Measurements from ENCODE around the gene RIIAD1. TPM values are rescaled to one million over a fixed set of nuclear protein-coding genes. Genes with fewer than 3 reads are reported as not detected.

Gene RIIAD1
- total RNA-seq, 4 donors from 2014 or later = 1.7 TPM; not detected in 3

DNA sequence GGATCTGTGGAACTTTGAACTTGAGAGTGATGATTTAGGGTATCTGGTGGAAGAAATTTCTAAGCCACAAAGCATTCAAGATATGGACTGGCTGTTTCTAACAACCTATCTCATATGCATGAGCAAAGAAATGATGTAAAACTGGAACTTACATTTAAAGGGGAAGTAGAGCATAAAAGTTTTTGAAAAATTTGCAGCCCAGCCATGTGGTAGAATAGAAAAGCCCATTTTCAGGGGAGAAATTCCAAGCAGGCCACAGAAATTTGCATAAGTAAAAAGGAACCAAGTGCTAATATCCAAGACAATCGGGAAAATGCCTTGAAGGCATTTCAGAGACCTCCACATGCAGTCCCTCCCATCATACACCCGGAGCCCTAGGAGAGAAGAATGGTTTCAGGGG lies 15.7 kb downstream of the RIIAD1 start:
- 82% methylated on average over 2 of the region's 2 CpGs for WGBS
- Histone ChIP-seq H3K27ac (replicated peaks in 1 of 4) (no peak overlapping the region), H3K27me3 (no peaks in the 10 kb centered on the region), H3K4me3 (no peak overlapping the region), H3K9me3 (no peaks in the 10 kb centered on the region), H3K36me3 (no peaks in the 10 kb centered on the region), H3K4me1 (peaks cover 0 to 8% (median 4%) of the 10 kb centered on the region in 4 donors)
- TF ChIP-seq, protein P1, sequence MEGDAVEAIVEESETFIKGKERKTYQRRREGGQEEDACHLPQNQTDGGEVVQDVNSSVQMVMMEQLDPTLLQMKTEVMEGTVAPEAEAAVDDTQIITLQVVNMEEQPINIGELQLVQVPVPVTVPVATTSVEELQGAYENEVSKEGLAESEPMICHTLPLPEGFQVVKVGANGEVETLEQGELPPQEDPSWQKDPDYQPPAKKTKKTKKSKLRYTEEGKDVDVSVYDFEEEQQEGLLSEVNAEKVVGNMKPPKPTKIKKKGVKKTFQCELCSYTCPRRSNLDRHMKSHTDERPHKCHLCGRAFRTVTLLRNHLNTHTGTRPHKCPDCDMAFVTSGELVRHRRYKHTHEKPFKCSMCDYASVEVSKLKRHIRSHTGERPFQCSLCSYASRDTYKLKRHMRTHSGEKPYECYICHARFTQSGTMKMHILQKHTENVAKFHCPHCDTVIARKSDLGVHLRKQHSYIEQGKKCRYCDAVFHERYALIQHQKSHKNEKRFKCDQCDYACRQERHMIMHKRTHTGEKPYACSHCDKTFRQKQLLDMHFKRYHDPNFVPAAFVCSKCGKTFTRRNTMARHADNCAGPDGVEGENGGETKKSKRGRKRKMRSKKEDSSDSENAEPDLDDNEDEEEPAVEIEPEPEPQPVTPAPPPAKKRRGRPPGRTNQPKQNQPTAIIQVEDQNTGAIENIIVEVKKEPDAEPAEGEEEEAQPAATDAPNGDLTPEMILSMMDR (IDR thresholded peaks at IDR 0.05) = no peak
- TF ChIP-seq POLR2AphosphoS5 (IDR thresholded peaks at IDR 0.05) (no peak), EP300 (IDR thresholded peaks at IDR 0.05) (no peak), POLR2A (IDR thresholded peaks at IDR 0.05; ENCODE audit: low read depth) (no peak)
- DNase-seq (ENCODE audit: extremely low spot score) = no peak
- intact Hi-C loops (cut with DNase I) = loop anchor here (5.0 kb wide), 1 partner anchor 295 kb away; no protein-coding TSS in a partner anchor

DNA sequence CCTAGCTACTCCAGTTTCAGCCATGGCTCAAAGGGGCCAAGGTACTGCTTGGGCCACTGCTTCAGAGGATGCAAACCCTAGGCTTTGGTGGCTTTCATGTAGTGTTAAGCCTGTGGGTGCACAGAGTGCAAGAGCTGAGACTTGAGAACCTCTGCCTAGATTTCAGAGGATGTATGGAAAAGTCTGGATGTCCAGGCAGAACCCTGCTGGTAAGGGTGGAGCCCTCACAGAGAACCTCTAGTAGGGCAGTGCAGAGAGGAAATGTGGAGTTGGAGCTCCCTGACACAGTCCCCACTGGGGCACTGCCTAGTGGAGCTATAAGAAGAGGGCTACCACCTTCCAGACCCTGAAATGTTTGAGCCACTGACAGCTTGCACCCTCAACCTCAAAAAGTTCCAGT lies 16.2 kb downstream of the RIIAD1 start:
- Histone ChIP-seq H3K27me3 (no peaks in the 10 kb centered on the region), H3K27ac (replicated peaks in 1 of 4) (no peak overlapping the region), H3K4me3 (no peak overlapping the region), H3K36me3 (no peaks in the 10 kb centered on the region), H3K4me1 (peaks cover 0 to 8% (median 4%) of the 10 kb centered on the region in 4 donors), H3K9me3 (no peaks in the 10 kb centered on the region)
- TF ChIP-seq POLR2A (IDR thresholded peaks at IDR 0.05; ENCODE audit: low read depth) (no peak), POLR2AphosphoS5 (IDR thresholded peaks at IDR 0.05) (no peak), EP300 (IDR thresholded peaks at IDR 0.05) (no peak)
- TF ChIP-seq, protein P1 (IDR thresholded peaks at IDR 0.05) = no peak
- intact Hi-C loops (cut with DNase I) = loop anchor here (5.0 kb wide), 1 partner anchor 295 kb away; no protein-coding TSS in a partner anchor
- no peak for DNase-seq (ENCODE audit: extremely low spot score)

DNA sequence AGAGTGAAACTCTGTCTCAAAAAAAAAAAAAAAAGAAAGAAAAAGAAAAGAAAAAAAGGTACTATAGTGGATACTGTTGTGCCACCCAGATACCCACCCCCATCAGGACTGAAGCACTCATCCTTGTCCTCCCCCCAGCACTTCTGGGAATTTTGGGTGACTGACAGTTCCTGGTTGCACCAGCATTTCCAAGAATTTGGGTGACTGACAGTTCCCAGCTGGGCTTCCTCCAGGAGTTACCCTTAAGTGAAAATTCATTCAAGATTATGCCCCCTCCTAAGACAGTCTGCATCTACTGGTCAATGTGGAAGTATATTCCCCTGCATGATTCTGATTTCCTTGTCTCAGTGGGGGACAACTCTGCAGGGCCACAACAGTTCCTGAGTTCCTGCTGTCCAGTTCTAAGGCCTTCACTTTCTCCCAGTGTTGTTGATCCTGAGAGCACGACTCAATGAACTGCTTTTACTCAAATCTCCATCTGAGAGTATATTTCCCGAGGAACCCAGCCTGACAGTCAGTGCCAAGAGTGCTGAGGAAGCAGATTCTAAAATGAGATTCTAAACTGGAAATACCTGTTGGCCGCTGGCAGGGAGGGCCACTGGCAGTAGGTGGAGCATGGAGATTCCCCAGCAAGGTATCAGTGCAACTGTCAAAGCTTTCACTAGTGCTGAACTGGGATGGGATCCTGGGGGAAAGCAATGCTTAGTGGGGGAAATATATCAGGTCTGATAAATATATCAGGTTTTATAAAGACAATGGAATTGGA lies 18.5 kb downstream of the RIIAD1 start:
- H3K4me3 ChIP-seq = no peak overlapping the region
- no peaks in the 10 kb centered on the region for H3K36me3 ChIP-seq
- peaks cover 0 to 7% (median 3%) of the 10 kb centered on the region in 4 donors for H3K4me1 ChIP-seq
- DNase-seq (ENCODE audit: extremely low spot score) = no peak
- WGBS = 64% methylated on average over 3 of the region's 3 CpGs
- H3K9me3 ChIP-seq = no peaks in the 10 kb centered on the region
- H3K27ac ChIP-seq (replicated peaks in 1 of 4) = no peak overlapping the region
- intact Hi-C loops (cut with DNase I) = loop anchor here (5.0 kb wide), 1 partner anchor 297 kb away; no protein-coding TSS in a partner anchor
- TF ChIP-seq, protein P1 (IDR thresholded peaks at IDR 0.05) = no peak
- no peak for TF ChIP-seq EP300 (IDR thresholded peaks at IDR 0.05)
- TF ChIP-seq POLR2AphosphoS5 (IDR thresholded peaks at IDR 0.05) = no peak
- no peak for TF ChIP-seq POLR2A (IDR thresholded peaks at IDR 0.05; ENCODE audit: low read depth)
- H3K27me3 ChIP-seq = no peaks in the 10 kb centered on the region

DNA sequence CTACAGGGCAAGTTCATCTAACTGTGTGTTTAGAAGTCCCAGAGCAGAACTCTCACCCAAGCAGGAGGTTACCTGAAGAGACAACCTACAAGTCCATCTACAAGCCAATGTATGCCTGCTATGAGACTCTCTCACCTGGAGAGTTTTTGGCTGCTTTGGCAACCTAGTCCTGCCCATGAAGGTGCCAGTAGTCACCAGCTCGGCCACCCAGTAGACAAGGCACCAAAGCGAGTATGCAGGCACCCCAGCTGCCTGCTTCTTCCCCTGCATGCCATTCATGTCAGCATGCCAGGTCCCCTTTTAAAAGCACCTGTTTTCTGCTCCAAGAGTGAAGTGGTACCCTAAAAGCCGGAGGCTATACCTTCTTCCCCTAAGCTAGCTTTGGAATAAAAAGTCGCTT lies 20.2 kb downstream of the RIIAD1 start:
- Histone ChIP-seq H3K27ac (replicated peaks in 1 of 4) (no peak overlapping the region), H3K4me1 (no peaks in the 10 kb centered on the region), H3K9me3 (no peaks in the 10 kb centered on the region), H3K36me3 (no peaks in the 10 kb centered on the region), H3K4me3 (no peak overlapping the region), H3K27me3 (no peaks in the 10 kb centered on the region)
- intact Hi-C loops (cut with DNase I) = no loop called here
- WGBS = 91% methylated on average over 3 of the region's 4 CpGs
- no peak for TF ChIP-seq POLR2AphosphoS5 (IDR thresholded peaks at IDR 0.05)
- TF ChIP-seq, protein P1 (IDR thresholded peaks at IDR 0.05) = no peak
- TF ChIP-seq EP300 (IDR thresholded peaks at IDR 0.05) = no peak
- TF ChIP-seq POLR2A (IDR thresholded peaks at IDR 0.05; ENCODE audit: low read depth) = no peak
- DNase-seq (ENCODE audit: extremely low spot score) = no peak
